ACC112 (cell line): Measurements from ENCODE around the gene KCNG4.
A peak's percentile ranks its signal among the peaks of the same experiment; 100 is the strongest.

Experiments used
- H2AFZ ChIP-seq: fragments of 200-600 bp; sonication (generic); one replicate; pipeline ENCODE4 v1.6.0; 2017; ENCODE audit warnings: antibody characterized with exemption, low read length; ENCODE audit not compliant: unreplicated experiment
- H3K27ac ChIP-seq: fragments of 200-600 bp; sonication (generic); 2 replicates; pipeline ENCODE4 v1.5.1; 2014; ENCODE audit warnings: low read depth, mild to moderate bottlenecking, antibody characterized with exemption, low read length, moderate library complexity
- H3K27me3 ChIP-seq: fragments of 200-600 bp; sonication (generic); 2 replicates; pipeline ENCODE4 v1.6.1; 2014; ENCODE audit warnings: mild to moderate bottlenecking, antibody characterized with exemption, low read length, moderate library complexity, mixed read lengths; ENCODE audit not compliant: insufficient read depth
- H3K36me3 ChIP-seq: fragments of 200-600 bp; sonication (generic); 2 replicates; pipeline ENCODE4 v1.6.1; 2016; ENCODE audit warnings: mild to moderate bottlenecking, antibody characterized with exemption, low read length, moderate library complexity, mixed read lengths; ENCODE audit not compliant: insufficient read depth
- H3K4me1 ChIP-seq: fragments of 200-600 bp; sonication (generic); one replicate; pipeline ENCODE4 v1.6.1; 2016; ENCODE audit warnings: low read length, mixed read lengths; ENCODE audit not compliant: insufficient read depth, unreplicated experiment, control insufficient read depth
- H3K4me3 ChIP-seq: fragments of 200-600 bp; sonication (generic); 2 replicates; pipeline ENCODE4 v1.5.1; 2014; ENCODE audit warnings: mild to moderate bottlenecking, low read depth, low read length
- H3K79me2 ChIP-seq: fragments of 200-600 bp; sonication (generic); one replicate; pipeline ENCODE4 v1.6.0; 2016; ENCODE audit warnings: low read length; ENCODE audit not compliant: control insufficient read depth, unreplicated experiment, insufficient read depth

Gene KCNG4

GRCh38 chr16:84277244-84277823, 37.5 kb upstream of the KCNG4 start:
- no peak overlapping the region for H3K4me3 ChIP-seq
- H2AFZ ChIP-seq = no peak overlapping the region
- H3K4me1 ChIP-seq = no peaks in the 10 kb centered on the region
- H3K27ac ChIP-seq = no peak overlapping the region
- no peaks in the 10 kb centered on the region for H3K36me3 ChIP-seq
- no peaks in the 10 kb centered on the region for H3K79me2 ChIP-seq
- peaks cover 25% of the 10 kb centered on the region for H3K27me3 ChIP-seq

DNA sequence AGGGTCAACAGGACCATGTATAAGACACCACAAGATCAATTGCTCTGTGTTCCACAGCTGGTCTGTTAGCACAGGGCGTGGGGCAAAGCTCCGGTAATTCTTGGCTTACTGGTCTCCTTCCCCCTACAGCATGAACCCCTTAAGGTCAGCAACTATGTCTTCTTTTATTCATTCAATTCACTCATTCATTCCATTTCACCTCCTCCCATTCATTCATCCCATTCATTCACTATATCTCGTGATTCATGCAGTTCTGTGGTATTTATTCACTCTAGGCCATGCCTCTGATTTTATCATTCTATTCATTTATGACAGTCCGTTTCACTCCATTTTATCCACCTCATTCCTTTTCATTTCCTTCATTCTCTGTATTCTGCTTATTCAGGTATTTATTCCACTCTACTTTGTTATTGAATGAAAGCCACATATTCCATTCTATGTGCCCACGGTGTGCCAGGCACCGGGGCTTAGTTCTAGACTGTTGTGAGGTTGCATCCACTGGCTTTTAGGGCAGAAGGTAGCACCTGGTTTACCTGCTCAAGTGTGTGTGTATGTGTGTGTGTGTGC, 35.9 kb upstream of the KCNG4 start:
- Histone ChIP-seq H3K4me3 (no peak overlapping the region), H3K79me2 (no peaks in the 10 kb centered on the region), H2AFZ (no peak overlapping the region), H3K27ac (no peak overlapping the region), H3K4me1 (no peaks in the 10 kb centered on the region), H3K27me3 (peaks cover 42% of the 10 kb centered on the region), H3K36me3 (no peaks in the 10 kb centered on the region)

- Histone ChIP-seq H3K27ac (no peak overlapping the region), H2AFZ (no peak overlapping the region), H3K79me2 (no peaks in the 10 kb centered on the region), H3K4me3 (no peak overlapping the region), H3K4me1 (no peaks in the 10 kb centered on the region), H3K27me3 (peaks cover 51% of the 10 kb centered on the region), H3K36me3 (no peaks in the 10 kb centered on the region)
These were observed 34.7 kb upstream of the KCNG4 start for GRCh38 chr16:84274515-84274914.

GRCh38 chr16:84272740-84273320, 33.0 kb upstream of the KCNG4 start:
- no peak overlapping the region for H3K4me3 ChIP-seq

DNA sequence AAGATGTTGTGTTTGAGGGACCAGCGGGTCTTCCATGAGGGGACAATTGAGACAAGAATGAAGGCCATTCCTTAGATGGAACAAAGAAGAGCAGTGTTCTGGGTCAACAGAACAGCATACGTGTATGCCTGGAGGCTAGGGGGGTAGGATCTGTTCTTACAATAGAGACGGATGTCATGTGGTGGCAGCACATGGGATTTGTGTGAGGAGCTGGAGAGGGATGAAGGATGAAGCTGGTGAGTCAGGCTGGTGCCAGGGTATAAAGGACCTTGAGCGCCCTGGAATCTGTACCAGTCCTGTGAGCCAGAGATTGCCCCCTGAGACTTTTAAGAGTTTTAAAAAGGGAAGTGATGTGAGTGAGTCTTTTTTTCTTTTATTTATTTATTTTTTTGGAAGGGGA, 32.1 kb upstream of the KCNG4 start:
- Histone ChIP-seq H3K27ac (no peak overlapping the region), H3K4me1 (no peaks in the 10 kb centered on the region), H3K4me3 (no peak overlapping the region), H3K36me3 (no peaks in the 10 kb centered on the region), H3K27me3 (peaks cover 51% of the 10 kb centered on the region), H3K79me2 (no peaks in the 10 kb centered on the region), H2AFZ (no peak overlapping the region)

More at GRCh38 chr16:84272740-84273320, 33.0 kb upstream of the KCNG4 start:
- Histone ChIP-seq H3K27me3 (peaks cover 51% of the 10 kb centered on the region), H3K79me2 (no peaks in the 10 kb centered on the region), H3K36me3 (no peaks in the 10 kb centered on the region), H3K4me1 (no peaks in the 10 kb centered on the region), H2AFZ (no peak overlapping the region), H3K27ac (no peak overlapping the region)

DNA sequence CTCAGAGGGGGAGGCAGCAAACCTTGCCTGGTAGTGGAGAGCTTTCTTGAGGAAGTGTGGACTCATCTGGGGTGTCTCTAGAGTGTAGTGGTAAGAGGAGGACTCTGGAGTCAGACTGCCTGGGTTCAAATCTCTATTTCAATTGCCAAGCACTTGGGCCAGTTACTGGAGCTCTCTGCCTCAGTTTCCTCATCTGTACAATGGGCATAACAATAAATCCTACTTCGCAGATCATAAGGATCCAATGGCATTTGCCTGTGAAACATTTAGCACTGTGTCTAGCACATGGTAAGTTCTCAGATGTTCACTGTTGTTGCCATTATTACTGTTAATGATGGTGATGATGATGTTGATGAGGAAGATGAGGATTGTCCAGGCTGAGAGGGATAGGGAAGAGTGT, 31.2 kb upstream of the KCNG4 start:
- no peaks in the 10 kb centered on the region for H3K4me1 ChIP-seq
- no peak overlapping the region for H2AFZ ChIP-seq
- H3K79me2 ChIP-seq = no peaks in the 10 kb centered on the region
- H3K36me3 ChIP-seq = no peaks in the 10 kb centered on the region
- no peak overlapping the region for H3K4me3 ChIP-seq
- H3K27ac ChIP-seq = no peak overlapping the region
- H3K27me3 ChIP-seq = peaks cover 50% of the 10 kb centered on the region

- Histone ChIP-seq H3K27ac (no peak overlapping the region), H3K4me3 (no peak overlapping the region), H3K79me2 (no peaks in the 10 kb centered on the region), H3K27me3 (peaks cover 47% of the 10 kb centered on the region), H3K4me1 (no peaks in the 10 kb centered on the region), H3K36me3 (no peaks in the 10 kb centered on the region), H2AFZ (no peak overlapping the region)
These were observed 30.7 kb upstream of the KCNG4 start for GRCh38 chr16:84270531-84270930.

- Histone ChIP-seq H3K79me2 (no peaks in the 10 kb centered on the region), H3K4me1 (no peaks in the 10 kb centered on the region), H3K27ac (no peak overlapping the region), H3K36me3 (no peaks in the 10 kb centered on the region), H3K4me3 (no peak overlapping the region), H2AFZ (no peak overlapping the region), H3K27me3 (peaks cover 47% of the 10 kb centered on the region)
These were observed 30.3 kb upstream of the KCNG4 start for GRCh38 chr16:84270071-84270470.

- Histone ChIP-seq H2AFZ (no peak overlapping the region), H3K27ac (no peak overlapping the region), H3K79me2 (no peaks in the 10 kb centered on the region), H3K27me3 (peaks cover 38% of the 10 kb centered on the region), H3K4me3 (no peak overlapping the region), H3K36me3 (no peaks in the 10 kb centered on the region), H3K4me1 (no peaks in the 10 kb centered on the region)
These were observed 28.7 kb upstream of the KCNG4 start for GRCh38 chr16:84268291-84269040.

DNA sequence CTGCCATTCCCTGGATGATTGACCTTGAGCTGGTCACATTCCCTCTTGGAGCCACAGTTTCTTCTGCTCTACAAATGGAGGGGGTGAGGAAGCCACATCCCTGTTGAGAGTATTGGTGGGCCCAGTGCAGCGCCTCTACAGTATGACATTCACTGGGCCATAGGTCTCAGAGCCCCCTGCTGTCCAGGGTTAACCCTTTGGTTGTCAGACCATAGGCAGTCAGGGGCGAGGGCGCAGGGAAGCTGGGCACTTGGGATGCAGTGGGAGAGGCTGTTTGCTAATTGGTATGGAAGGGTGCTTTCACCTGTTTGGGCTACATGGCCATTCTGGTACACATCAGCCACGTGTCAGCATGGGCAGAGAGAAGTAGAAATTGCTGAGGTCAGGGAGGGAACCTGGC, 27.6 kb upstream of the KCNG4 start:
- H3K4me3 ChIP-seq = no peak overlapping the region
- no peaks in the 10 kb centered on the region for H3K4me1 ChIP-seq
- no peak overlapping the region for H3K27ac ChIP-seq
- no peaks in the 10 kb centered on the region for H3K36me3 ChIP-seq
- H3K27me3 ChIP-seq = peaks cover 27% of the 10 kb centered on the region
- no peaks in the 10 kb centered on the region for H3K79me2 ChIP-seq
- no peak overlapping the region for H2AFZ ChIP-seq

DNA sequence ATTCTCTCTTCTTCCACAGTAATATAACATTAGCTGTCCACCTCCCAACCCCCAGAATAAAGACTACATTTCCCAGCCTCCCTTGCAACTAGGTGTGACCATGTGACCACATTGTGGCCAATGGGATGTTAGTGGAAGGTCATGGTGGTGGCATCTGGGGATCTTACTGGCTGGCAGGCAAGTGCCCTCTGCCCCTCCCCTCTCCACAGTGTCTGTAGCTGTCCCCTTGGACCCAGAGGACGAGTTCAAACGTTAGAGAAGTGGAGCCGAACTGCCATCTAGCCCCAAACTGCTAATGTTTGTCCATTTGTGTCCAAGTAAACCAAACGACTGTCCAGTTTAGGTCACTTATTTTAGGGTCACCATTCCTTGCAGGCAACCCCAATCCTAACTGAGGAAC, 26.6 kb upstream of the KCNG4 start:
- no peak overlapping the region for H3K27ac ChIP-seq
- peaks cover 17% of the 10 kb centered on the region for H3K27me3 ChIP-seq
- peak overlapping the region; percentile 24 for H2AFZ ChIP-seq
- no peak overlapping the region for H3K4me3 ChIP-seq
- H3K36me3 ChIP-seq = no peaks in the 10 kb centered on the region
- no peaks in the 10 kb centered on the region for H3K4me1 ChIP-seq
- no peaks in the 10 kb centered on the region for H3K79me2 ChIP-seq
